HG03520 (cell line): ENCODE measurements around the gene MED14.
A peak's percentile ranks its signal among the peaks of the same experiment; 100 is the strongest.

Source experiments
- ATAC-seq: cut with Tn5 transposase; IDR thresholded peaks from one replicate; pipeline ENCODE4 v1.9.1; 2021; ENCODE audit warnings: mild to moderate bottlenecking, moderate library complexity; ENCODE audit not compliant: unreplicated experiment

Gene MED14

GRCh38 chrX:40671126-40671525 is 64.2 kb downstream of the MED14 start:
- no peak for ATAC-seq

GRCh38 chrX:40663880-40664630 is 71.3 kb downstream of the MED14 start:
- ATAC-seq: no peak

GRCh38 chrX:40663078-40663740 is 72.1 kb downstream of the MED14 start:
- ATAC-seq: no peak

GRCh38 chrX:40661489-40661888 is 73.9 kb downstream of the MED14 start:
- ATAC-seq: no peak

GRCh38 chrX:40660381-40660780 is 75.0 kb downstream of the MED14 start:
- no peak for ATAC-seq

GRCh38 chrX:40653535-40653934 is 81.8 kb downstream of the MED14 start:
- ATAC-seq: no peak

- ATAC-seq: no peak
These were observed 82.7 kb downstream of the MED14 start for GRCh38 chrX:40652664-40653063.

- ATAC-seq: no peak
These were observed 83.6 kb downstream of the MED14 start for GRCh38 chrX:40651620-40652223.

- ATAC-seq: peak; percentile 74
These were observed 87.8 kb downstream of the MED14 start, which contains the start of gene CXorf38 for GRCh38 chrX:40647307-40648197. Gene CXorf38 (minus strand): TSS chrX:40647561. CDS start chrX:40647520, 41 bp downstream.

GRCh38 chrX:40646489-40647306 is 88.6 kb downstream of the MED14 start:
- peak; percentile 15 for ATAC-seq

- no peak for ATAC-seq
These were observed 90.5 kb downstream of the MED14 start for GRCh38 chrX:40644821-40645358.

GRCh38 chrX:40644176-40644575 is 91.2 kb downstream of the MED14 start:
- no peak for ATAC-seq

GRCh38 chrX:40637687-40638086 is 97.7 kb downstream of the MED14 start:
- ATAC-seq: no peak

- ATAC-seq: no peak
These were observed 103.1 kb downstream of the MED14 start for GRCh38 chrX:40632199-40632598.

GRCh38 chrX:40628506-40628905 is 106.8 kb downstream of the MED14 start:
- ATAC-seq: no peak

- no peak for ATAC-seq
These were observed 110.0 kb downstream of the MED14 start for GRCh38 chrX:40625294-40625693.

GRCh38 chrX:40623665-40624064 is 111.7 kb downstream of the MED14 start:
- ATAC-seq: no peak

- ATAC-seq: no peak
These were observed 112.2 kb downstream of the MED14 start, which contains the start of gene MPC1L for GRCh38 chrX:40623139-40623536. Gene MPC1L (plus strand): TSS chrX:40623428. CDS start chrX:40623566, 138 bp downstream.

- no peak for ATAC-seq
These were observed 112.7 kb downstream of the MED14 start for GRCh38 chrX:40622479-40623138.
